HuH-7.5 (cell line): ENCODE data around the gene LHX4.

ENCODE experiments used
- DNase-seq: peaks from one replicate; pipeline ENCODE4 v3.0.0; 2011; ENCODE audit warnings: low spot score

The LHX4 gene

GRCh38 chr1:180257486-180257885 lies 27.4 kb downstream of the LHX4 start:
- DNase-seq = no peak

GRCh38 chr1:180258290-180258689 lies 28.2 kb downstream of the LHX4 start:
- no peak for DNase-seq

- no peak for DNase-seq
Observed at GRCh38 chr1:180258935-180259334, 28.9 kb downstream of the LHX4 start.

GRCh38 chr1:180259431-180260338 lies 29.6 kb downstream of the LHX4 start:
- no peak for DNase-seq

GRCh38 chr1:180260541-180260940 lies 30.5 kb downstream of the LHX4 start:
- DNase-seq = no peak

- DNase-seq = no peak
Observed at GRCh38 chr1:180261030-180261429, 31.0 kb downstream of the LHX4 start.

- DNase-seq = no peak
Observed at GRCh38 chr1:180261524-180262155, 31.6 kb downstream of the LHX4 start.

GRCh38 chr1:180262628-180263488 lies 32.8 kb downstream of the LHX4 start:
- DNase-seq = no peak

- DNase-seq = no peak
Observed at GRCh38 chr1:180264595-180264994, 34.5 kb downstream of the LHX4 start.

- DNase-seq = no peak
Observed at GRCh38 chr1:180265201-180265600, 35.1 kb downstream of the LHX4 start.

GRCh38 chr1:180265871-180266270 lies 35.8 kb downstream of the LHX4 start:
- DNase-seq = no peak

GRCh38 chr1:180266275-180267210 lies 36.5 kb downstream of the LHX4 start:
- no peak for DNase-seq

- no peak for DNase-seq
Observed at GRCh38 chr1:180267211-180267561, 37.1 kb downstream of the LHX4 start.

GRCh38 chr1:180267761-180268555 lies 37.9 kb downstream of the LHX4 start:
- no peak for DNase-seq

- no peak for DNase-seq
Observed at GRCh38 chr1:180268556-180269075, 38.6 kb downstream of the LHX4 start.

- no peak for DNase-seq
Observed at GRCh38 chr1:180269645-180270529, 39.8 kb downstream of the LHX4 start.

GRCh38 chr1:180270530-180271271 lies 40.6 kb downstream of the LHX4 start:
- DNase-seq = no peak
